Measurements from ENCODE around the gene PCDHGC3. TPM values are rescaled to one million over a fixed set of nuclear protein-coding genes. Genes with fewer than 3 reads are reported as not detected.

The PCDHGC3 gene
- total and polyA plus RNA-seq, 8 donors, result 65.4 to 152 (median 118) TPM

GRCh38 chr5:141515946-141516671 is 40.3 kb downstream of the PCDHGC3 start:
- H3K4me3 ChIP-seq, result no peak overlapping the region
- H3K4me1 ChIP-seq, result peaks cover 19 to 89% of the 10 kb centered on the region in 2 donors
- ATAC-seq (no peak), DNase-seq (no peak)
- H3K27me3 ChIP-seq, result no peaks in the 10 kb centered on the region
- H3K27ac ChIP-seq, result peak overlapping the region; percentile 83 to 87
- TF ChIP-seq CTCF (IDR thresholded peaks at IDR 0.05), result no peak
- no peaks in the 10 kb centered on the region for H3K9me3 ChIP-seq
- intact Hi-C loops (cut with DNase I), result no loop called here
- peaks cover 0 to 55% of the 10 kb centered on the region in 2 donors for H3K36me3 ChIP-seq

- no peaks in the 10 kb centered on the region for H3K9me3 ChIP-seq
- intact Hi-C loops (cut with DNase I), result no loop called here
- DNase-seq (no peak), ATAC-seq (no peak)
- peak overlapping the region; percentile 83 to 87 for H3K27ac ChIP-seq
- no peak for TF ChIP-seq CTCF (IDR thresholded peaks at IDR 0.05)
- H3K36me3 ChIP-seq, result peaks cover 0 to 56% of the 10 kb centered on the region in 2 donors
- H3K4me1 ChIP-seq, result peaks cover 22 to 95% of the 10 kb centered on the region in 2 donors
- H3K4me3 ChIP-seq, result no peak overlapping the region
- H3K27me3 ChIP-seq, result no peaks in the 10 kb centered on the region
Observed at GRCh38 chr5:141516672-141517025, 40.9 kb downstream of the PCDHGC3 start.

GRCh38 chr5:141517312-141517711 is 41.5 kb downstream of the PCDHGC3 start:
- TF ChIP-seq CTCF (IDR thresholded peaks at IDR 0.05), result no peak
- Histone ChIP-seq H3K27ac (peak overlapping the region in 1 of 2 donors; percentile 83), H3K4me3 (no peak overlapping the region), H3K4me1 (peaks cover 29 to 97% of the 10 kb centered on the region in 2 donors), H3K9me3 (no peaks in the 10 kb centered on the region), H3K27me3 (no peaks in the 10 kb centered on the region), H3K36me3 (peaks cover 0 to 60% of the 10 kb centered on the region in 2 donors)
- DNase-seq (no peak), ATAC-seq (no peak)
- intact Hi-C loops (cut with DNase I), result no loop called here

- peak in 2 of 4 donors; percentile 49 to 83 for DNase-seq
- Histone ChIP-seq H3K27ac (peak overlapping the region; percentile 9 to 83), H3K27me3 (no peaks in the 10 kb centered on the region), H3K36me3 (peaks cover 0 to 68% of the 10 kb centered on the region in 2 donors), H3K9me3 (no peaks in the 10 kb centered on the region), H3K4me1 (peaks cover 29 to 99% of the 10 kb centered on the region in 2 donors), H3K4me3 (no peak overlapping the region)
- TF ChIP-seq CTCF (IDR thresholded peaks at IDR 0.05), result no peak
- intact Hi-C loops (cut with DNase I), result no loop called here
- no peak for ATAC-seq
Observed at GRCh38 chr5:141517880-141518617, 42.3 kb downstream of the PCDHGC3 start.

- Histone ChIP-seq H3K4me1 (peaks cover 29 to 95% of the 10 kb centered on the region in 2 donors), H3K36me3 (peaks cover 0 to 73% of the 10 kb centered on the region in 2 donors), H3K9me3 (no peaks in the 10 kb centered on the region), H3K27me3 (no peaks in the 10 kb centered on the region), H3K4me3 (no peak overlapping the region), H3K27ac (peak overlapping the region; percentile 9 to 62)
- ATAC-seq, result no peak
- intact Hi-C loops (cut with DNase I), result no loop called here
- no peak for DNase-seq
- TF ChIP-seq CTCF (IDR thresholded peaks at IDR 0.05), result no peak
Observed at GRCh38 chr5:141518618-141519015, 42.9 kb downstream of the PCDHGC3 start.

Data from left lung (tissue), 10 donors.